OCI-LY1 (cell line): ENCODE measurements around the gene DRD3.

Source experiments
- CTCF ChIP-seq: fragments of 200-600 bp; sonication (generic), shearing (Covaris generic); IDR thresholded peaks from 2 replicates; pipeline ENCODE4 v1.5.1; 2017; ENCODE audit warnings: mild to moderate bottlenecking, antibody characterized with exemption, low read length, moderate library complexity, mixed read lengths
- EZH2 ChIP-seq: fragments of 200-600 bp; sonication (generic), shearing (Covaris generic); IDR thresholded peaks from 2 replicates; pipeline ENCODE4 v1.8.0; 2017; ENCODE audit warnings: borderline replicate concordance, mixed run types, mild to moderate bottlenecking, antibody characterized with exemption, low read length, moderate library complexity, mixed read lengths

- TF ChIP-seq CTCF: no peak
- TF ChIP-seq EZH2: no peak
These were observed 48.2 kb upstream of the DRD3 start for GRCh38 chr3:114227076-114227475.
